GM18520 (cell line): ENCODE results near the gene LMBRD2.

Experiments
- ATAC-seq: cut with Tn5 transposase; IDR thresholded peaks from one replicate; pipeline ENCODE4 v1.9.1; 2021; ENCODE audit not compliant: unreplicated experiment

LMBRD2 gene

DNA sequence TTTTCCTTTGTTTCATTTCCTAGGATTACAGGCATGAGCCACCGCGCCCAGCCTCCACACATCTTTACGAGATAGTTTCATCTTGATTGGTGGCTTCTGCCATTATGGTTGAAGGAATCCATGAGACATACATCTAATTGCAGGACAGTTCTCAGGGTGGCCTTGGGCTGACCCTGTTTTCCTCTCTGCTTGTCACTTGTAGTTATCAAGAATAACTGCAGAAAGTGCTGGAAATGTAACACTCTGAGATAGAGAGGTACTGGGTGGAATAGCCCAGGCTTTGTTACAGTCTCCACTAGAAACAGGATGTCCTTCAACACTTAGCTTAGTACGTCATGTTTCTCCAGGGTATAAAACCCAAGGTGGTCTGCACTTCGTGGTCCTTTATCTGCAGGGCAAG is 95.7 kb downstream of the LMBRD2 start:
- no peak for ATAC-seq

DNA sequence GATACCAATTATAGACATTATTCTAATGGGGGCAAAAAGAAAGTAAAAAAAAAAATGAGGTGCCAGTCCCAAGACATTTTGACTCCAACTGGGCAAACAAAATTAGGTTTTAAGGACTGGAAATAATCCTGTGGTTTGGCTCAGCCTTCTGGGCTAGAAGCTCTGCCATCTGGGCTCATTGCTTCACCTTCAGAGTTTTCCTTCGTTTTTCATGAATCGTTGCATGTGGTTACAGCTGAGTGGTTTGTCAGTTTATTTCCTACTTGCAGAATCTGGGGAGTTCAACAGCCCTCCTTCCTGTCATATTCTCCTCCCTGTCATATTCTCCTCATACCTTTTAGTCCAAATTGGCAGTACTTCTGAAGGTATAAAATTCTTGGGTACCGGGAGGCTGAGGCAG is 97.0 kb downstream of the LMBRD2 start:
- no peak for ATAC-seq

DNA sequence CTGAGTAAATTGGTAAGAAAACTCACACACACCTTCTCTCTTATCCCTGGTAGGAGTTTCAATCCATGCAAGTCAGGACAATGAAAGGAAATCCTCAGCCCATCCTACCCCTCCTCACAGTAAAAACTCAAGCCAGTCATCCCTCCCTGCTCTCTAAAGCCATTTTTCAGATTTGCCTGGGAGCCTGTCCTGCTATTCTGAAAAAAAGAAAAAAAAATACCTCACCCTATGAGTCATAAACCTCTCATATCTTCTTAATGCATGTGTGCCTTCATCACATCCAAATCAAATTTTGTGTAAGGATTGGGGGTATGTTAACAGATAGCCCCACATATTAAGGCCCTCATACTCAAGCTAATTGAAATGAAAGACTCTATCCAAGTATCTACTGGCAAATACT is 99.1 kb downstream of the LMBRD2 start:
- ATAC-seq: no peak

DNA sequence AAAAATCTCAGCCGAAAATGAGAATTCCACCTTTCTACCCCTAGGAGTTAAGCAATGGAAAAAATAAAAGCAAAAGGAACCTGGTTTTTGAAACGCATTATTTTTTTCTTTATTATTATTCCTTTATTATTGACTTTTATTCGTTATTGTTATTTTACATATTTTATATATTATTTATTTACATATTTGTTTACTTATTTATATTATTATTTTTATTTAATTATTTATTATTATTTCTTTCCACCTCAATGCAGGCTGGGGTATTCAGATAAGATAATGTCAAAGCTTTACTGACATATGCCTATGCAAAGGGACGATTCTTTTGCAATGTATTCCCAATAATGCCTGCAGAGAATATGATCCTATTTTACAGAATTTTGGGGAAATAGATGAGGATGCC is 101.7 kb downstream of the LMBRD2 start:
- no peak for ATAC-seq
